Measurements from ENCODE around the gene WT1. TPM values are rescaled to one million over a fixed set of nuclear protein-coding genes. Genes with fewer than 3 reads are reported as not detected.

Gene WT1
- total RNA-seq, 1 donor from 2014 or later = not detected

DNA sequence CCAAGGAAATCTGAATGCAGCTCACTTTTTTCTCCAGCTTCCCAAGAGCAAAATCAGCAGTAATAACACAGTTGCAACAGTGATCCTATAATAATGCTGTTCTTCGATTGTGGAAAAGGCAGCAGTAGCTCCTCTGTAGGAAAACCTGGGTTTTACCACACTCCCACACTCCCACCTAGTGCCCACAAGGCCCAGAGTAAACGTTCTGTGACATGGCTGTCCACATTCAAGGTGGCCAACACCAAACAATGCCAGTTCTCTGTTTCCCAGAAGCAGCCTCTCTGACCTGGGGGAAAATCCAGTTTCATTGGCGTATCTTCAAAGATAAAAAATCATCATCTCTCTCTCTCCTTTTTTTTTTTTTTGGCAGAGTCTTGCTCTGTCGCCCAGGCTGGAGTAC is 40.2 kb downstream of the WT1 start:
- DNase-seq (ENCODE audit: low spot score in 2 of 2) = no peak

DNA sequence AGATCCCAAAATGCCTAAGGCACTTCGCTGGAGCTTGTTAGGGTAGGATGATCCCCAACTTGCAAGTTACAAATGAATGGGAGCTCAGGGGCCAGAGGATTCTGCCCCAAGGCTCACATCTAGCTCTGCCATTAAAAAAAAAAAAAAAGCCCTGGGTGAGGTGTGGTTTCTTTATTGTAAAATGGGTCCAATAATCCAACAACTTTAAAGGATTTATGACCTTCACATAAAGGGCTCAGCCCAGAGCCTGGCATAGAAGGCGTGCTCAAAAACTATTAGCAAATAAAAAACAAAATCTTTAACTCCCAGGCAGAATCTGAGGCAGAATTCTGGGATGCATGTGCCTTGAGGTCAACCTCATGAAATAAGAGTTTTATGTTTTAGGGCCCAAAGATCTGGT is 42.5 kb downstream of the WT1 start:
- intact Hi-C loops (cut with DNase I) = no loop called here
- TF ChIP-seq, protein P1, sequence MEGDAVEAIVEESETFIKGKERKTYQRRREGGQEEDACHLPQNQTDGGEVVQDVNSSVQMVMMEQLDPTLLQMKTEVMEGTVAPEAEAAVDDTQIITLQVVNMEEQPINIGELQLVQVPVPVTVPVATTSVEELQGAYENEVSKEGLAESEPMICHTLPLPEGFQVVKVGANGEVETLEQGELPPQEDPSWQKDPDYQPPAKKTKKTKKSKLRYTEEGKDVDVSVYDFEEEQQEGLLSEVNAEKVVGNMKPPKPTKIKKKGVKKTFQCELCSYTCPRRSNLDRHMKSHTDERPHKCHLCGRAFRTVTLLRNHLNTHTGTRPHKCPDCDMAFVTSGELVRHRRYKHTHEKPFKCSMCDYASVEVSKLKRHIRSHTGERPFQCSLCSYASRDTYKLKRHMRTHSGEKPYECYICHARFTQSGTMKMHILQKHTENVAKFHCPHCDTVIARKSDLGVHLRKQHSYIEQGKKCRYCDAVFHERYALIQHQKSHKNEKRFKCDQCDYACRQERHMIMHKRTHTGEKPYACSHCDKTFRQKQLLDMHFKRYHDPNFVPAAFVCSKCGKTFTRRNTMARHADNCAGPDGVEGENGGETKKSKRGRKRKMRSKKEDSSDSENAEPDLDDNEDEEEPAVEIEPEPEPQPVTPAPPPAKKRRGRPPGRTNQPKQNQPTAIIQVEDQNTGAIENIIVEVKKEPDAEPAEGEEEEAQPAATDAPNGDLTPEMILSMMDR (IDR thresholded peaks at IDR 0.05) = no peak
- no peaks in the 10 kb centered on the region for H3K27me3 ChIP-seq
- DNase-seq (ENCODE audit: low spot score in 2 of 2) = no peak
- no peaks in the 10 kb centered on the region for H3K4me1 ChIP-seq
- no peaks in the 10 kb centered on the region for H3K9me3 ChIP-seq
- H3K4me3 ChIP-seq = no peak overlapping the region
- H3K36me3 ChIP-seq = no peaks in the 10 kb centered on the region
- no peak overlapping the region for H3K27ac ChIP-seq

More for the DNA sequence above, 40.2 kb downstream of the WT1 start:
- Histone ChIP-seq H3K4me1 (no peaks in the 10 kb centered on the region), H3K27ac (no peak overlapping the region), H3K27me3 (no peaks in the 10 kb centered on the region), H3K36me3 (no peaks in the 10 kb centered on the region), H3K4me3 (no peak overlapping the region), H3K9me3 (no peaks in the 10 kb centered on the region)
- TF ChIP-seq, protein P1 (IDR thresholded peaks at IDR 0.05) = no peak
- intact Hi-C loops (cut with DNase I) = no loop called here

DNA sequence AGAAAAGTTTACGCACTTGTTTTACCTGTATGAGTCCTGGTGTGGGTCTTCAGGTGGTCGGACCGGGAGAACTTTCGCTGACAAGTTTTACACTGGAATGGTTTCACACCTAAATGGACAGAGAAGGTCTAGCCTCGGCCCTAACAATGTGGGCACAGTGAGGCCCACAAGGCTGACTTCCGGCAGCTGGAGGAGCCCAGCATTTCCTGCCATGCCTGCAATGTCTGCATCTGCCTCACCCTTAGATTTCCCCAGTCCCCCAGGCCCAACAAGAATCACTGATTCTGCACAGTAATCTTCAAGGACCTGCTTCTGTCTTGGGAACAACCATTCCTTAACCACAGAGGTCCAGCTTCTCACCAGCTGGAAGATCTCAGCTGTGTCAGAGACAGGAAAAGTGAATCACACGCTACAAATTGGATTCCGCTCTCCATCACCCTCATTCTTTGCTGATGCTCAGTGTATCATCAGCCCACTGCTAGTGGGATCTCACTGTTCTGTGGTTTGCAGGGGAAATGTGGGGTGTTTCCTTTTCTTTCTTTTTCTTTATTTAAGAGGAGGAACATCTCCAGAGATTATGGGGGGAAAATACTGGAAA is 43.3 kb downstream of the WT1 start:
- H3K4me3 ChIP-seq = no peak overlapping the region
- no peak overlapping the region for H3K27ac ChIP-seq
- intact Hi-C loops (cut with DNase I) = no loop called here

DNA sequence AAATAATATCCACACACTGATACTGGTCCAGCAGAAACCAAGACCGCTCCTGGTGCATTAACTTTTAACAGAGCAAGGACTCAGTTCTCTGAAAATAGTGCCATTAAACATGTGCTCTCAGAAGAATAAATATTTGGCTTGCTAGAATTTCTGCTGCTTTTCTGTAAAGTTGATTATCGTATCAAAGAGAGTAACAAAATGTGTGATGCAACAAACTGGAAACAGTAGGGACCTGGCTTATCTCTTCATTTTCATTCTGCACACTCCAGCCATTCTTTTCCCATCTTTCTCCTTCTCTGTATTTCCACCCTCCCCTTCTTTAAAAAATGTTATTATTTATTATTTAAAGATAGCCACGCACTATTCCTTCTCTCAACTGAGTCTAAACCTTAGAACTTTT is 43.9 kb downstream of the WT1 start:
- no peak for DNase-seq (ENCODE audit: low spot score in 2 of 2)
- TF ChIP-seq, protein P1 (IDR thresholded peaks at IDR 0.05) = no peak
- intact Hi-C loops (cut with DNase I) = no loop called here
- no peaks in the 10 kb centered on the region for H3K27me3 ChIP-seq
- H3K4me1 ChIP-seq = no peaks in the 10 kb centered on the region
- no peak overlapping the region for H3K27ac ChIP-seq
- no peak overlapping the region for H3K4me3 ChIP-seq
- no peaks in the 10 kb centered on the region for H3K36me3 ChIP-seq
- no peaks in the 10 kb centered on the region for H3K9me3 ChIP-seq

More for the DNA sequence above, 43.3 kb downstream of the WT1 start:
- no peak for DNase-seq (ENCODE audit: low spot score in 2 of 2)
- H3K36me3 ChIP-seq = no peaks in the 10 kb centered on the region
- H3K4me1 ChIP-seq = no peaks in the 10 kb centered on the region
- no peaks in the 10 kb centered on the region for H3K27me3 ChIP-seq
- TF ChIP-seq, protein P1 (IDR thresholded peaks at IDR 0.05) = no peak
- no peaks in the 10 kb centered on the region for H3K9me3 ChIP-seq

DNA sequence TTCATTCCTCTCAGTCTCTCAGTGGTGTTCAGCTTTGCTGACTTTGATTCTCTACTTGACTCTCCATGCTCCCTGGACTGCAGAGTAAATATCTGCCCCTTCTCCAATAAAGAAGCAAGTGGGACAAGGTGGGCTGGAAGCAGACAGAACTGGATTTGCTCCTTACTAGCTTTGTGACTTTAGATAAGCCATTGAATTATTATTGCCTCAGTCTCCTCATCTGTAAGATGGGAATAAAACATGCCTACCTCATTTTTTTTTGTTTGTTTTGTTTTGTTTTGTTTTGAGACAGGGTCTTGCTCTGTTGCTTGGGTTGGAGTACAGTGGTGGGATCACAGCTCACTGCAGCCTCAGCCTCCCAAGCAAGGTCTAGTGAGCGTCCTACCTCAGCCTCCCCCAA is 44.6 kb downstream of the WT1 start:
- intact Hi-C loops (cut with DNase I) = no loop called here
- Histone ChIP-seq H3K4me3 (no peak overlapping the region), H3K27ac (no peak overlapping the region)

More for the DNA sequence above, 44.6 kb downstream of the WT1 start:
- Histone ChIP-seq H3K4me1 (no peaks in the 10 kb centered on the region), H3K27me3 (no peaks in the 10 kb centered on the region), H3K9me3 (no peaks in the 10 kb centered on the region), H3K36me3 (no peaks in the 10 kb centered on the region)
- no peak for DNase-seq (ENCODE audit: low spot score in 2 of 2)
- TF ChIP-seq, protein P1 (IDR thresholded peaks at IDR 0.05) = no peak
